Duodenal mucosa (tissue), 2 donors: ENCODE measurements around the gene SRPK1.
"Not testable (repeated sequence)": the region's sequence is repeated elsewhere in the genome, so short reads cannot be mapped to it uniquely, and the experiment has no call there.

Source experiments
- H3K27ac ChIP-seq: one replicate; pipeline ENCODE4 v1.7.0; 2013; ENCODE audit warnings: low read depth, low read length
- H3K27me3 ChIP-seq, 2 donors: one replicate each; pipeline ENCODE4 v1.7.0; 2013; ENCODE audit warnings: low read length in 2 of 2, control low read depth in 1 of 2; ENCODE audit not compliant: insufficient read depth in 2 of 2, control insufficient read depth in 1 of 2
- H3K36me3 ChIP-seq, 2 donors: one replicate each; pipeline ENCODE4 v1.7.0; 2013; ENCODE audit warnings: low read length in 2 of 2, control low read depth in 1 of 2; ENCODE audit not compliant: insufficient read depth in 2 of 2, control insufficient read depth in 1 of 2
- H3K4me1 ChIP-seq, 2 donors: one replicate each; pipeline ENCODE4 v1.7.0; 2013; ENCODE audit warnings: low read length in 2 of 2, control low read depth in 1 of 2; ENCODE audit not compliant: insufficient read depth in 2 of 2, control insufficient read depth in 1 of 2
- H3K4me3 ChIP-seq, 2 donors: one replicate each; pipeline ENCODE4 v1.7.0; 2013; ENCODE audit warnings: low read length in 2 of 2, low read depth in 1 of 2
- H3K9ac ChIP-seq, 2 donors: one replicate each; pipeline ENCODE4 v1.7.0; 2013; ENCODE audit warnings: low read length in 2 of 2, low read depth in 1 of 2
- H3K9me3 ChIP-seq, 2 donors: one replicate each; pipeline ENCODE4 v1.7.0; 2013; ENCODE audit warnings: low read length in 2 of 2, control low read depth in 1 of 2; ENCODE audit not compliant: control insufficient read depth in 1 of 2

SRPK1 gene

DNA sequence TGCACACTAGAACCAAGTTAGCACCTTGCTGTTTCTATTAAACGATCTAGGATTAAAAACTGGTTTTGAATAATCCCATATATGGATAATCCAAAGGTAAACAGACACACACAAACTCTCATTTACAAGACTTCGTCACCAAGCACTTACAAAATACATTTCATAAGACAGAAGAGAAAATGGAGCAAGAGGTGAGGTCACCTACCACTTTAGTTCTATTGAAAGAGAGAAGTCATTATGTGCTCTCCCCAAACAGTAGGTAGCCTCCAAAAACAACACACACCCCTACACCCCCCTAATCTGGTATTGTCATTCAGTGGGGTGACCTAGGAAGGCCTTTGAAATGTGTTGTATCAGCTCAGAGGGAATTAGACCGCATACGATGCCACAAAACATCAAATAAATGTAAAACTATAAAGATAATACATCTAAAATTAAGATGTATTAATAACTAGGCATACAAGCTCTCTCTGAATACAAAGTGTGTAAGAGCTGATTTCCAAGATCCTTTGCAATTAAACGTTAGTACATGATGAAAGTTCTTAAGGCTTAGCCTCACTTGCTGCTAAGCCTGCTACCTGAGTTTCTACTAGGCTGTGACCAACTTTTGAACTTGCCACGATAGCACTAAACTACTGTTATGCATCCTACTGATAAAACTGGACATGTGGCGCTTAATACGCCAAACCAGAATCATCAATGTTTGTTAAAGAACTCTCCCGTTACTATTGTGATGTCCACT lies 1.6 kb downstream of the SRPK1 start:
- Histone ChIP-seq H3K4me3 (peak overlapping the region; percentile 87 to 99), H3K36me3 (peaks cover 0 to 9% of the 10 kb centered on the region in 2 donors), H3K27me3 (no peaks in the 10 kb centered on the region), H3K9ac (peak overlapping the region; percentile 71 to 92), H3K4me1 (peaks cover 24 to 31% of the 10 kb centered on the region in 2 donors), H3K9me3 (no peaks in the 10 kb centered on the region), H3K27ac (no peak overlapping the region)

GRCh38 chr6:35916893-35917292 lies 4.0 kb downstream of the SRPK1 start:
- not testable (repeated sequence) for H3K9ac ChIP-seq, H3K9me3 ChIP-seq, H3K4me3 ChIP-seq, H3K27me3 ChIP-seq, H3K27ac ChIP-seq
- H3K36me3 ChIP-seq: peaks cover 0 to 21% of the 10 kb centered on the region in 2 donors
- H3K4me1 ChIP-seq: peaks cover 15 to 27% of the 10 kb centered on the region in 2 donors

DNA sequence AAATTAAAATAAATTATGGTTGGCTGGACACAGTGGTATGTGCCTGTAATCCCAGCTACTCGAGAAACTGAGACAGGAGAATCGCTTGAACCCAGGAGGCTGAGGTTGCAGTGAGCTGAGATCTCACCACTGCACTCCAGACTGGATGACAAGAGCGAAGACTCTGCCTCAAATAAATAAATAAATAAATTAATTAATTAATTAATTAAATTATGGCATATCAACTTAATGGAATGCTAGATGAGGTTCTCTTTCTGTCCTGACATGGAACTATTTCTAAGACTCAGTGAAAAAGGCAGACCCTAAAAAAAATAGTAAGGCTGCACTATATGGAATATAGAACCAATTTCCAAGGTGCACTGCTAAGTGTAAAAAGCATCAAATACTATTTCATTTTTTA lies 4.8 kb downstream of the SRPK1 start:
- Histone ChIP-seq H3K9me3 (peaks cover 0 to 2% of the 10 kb centered on the region in 2 donors), H3K4me3 (no peak overlapping the region), H3K36me3 (peaks cover 0 to 24% of the 10 kb centered on the region in 2 donors), H3K4me1 (peaks cover 11 to 23% of the 10 kb centered on the region in 2 donors), H3K27me3 (no peaks in the 10 kb centered on the region), H3K9ac (no peak overlapping the region), H3K27ac (no peak overlapping the region)

DNA sequence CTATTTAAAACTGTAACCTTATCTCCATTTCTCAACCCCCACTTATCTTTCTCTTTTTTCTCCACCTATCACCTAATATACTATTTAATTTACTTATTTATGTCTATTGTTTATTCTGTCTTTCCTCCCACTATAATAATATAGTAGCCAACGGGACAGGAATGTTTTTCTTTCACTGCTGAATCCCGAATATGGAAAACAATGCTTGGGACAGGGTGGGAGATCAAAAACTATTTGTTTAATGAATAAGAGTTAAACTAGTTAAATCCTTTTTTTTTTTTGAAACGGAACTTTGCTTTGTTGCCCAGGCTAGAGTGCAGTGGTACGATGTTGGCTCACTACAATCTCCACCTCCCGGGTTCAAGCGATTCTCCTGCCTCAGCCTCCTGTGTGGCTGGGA lies 6.4 kb downstream of the SRPK1 start:
- no peaks in the 10 kb centered on the region for H3K27me3 ChIP-seq
- H3K36me3 ChIP-seq: peaks cover 0 to 37% of the 10 kb centered on the region in 2 donors
- H3K4me1 ChIP-seq: peaks cover 11 to 21% of the 10 kb centered on the region in 2 donors
- H3K9me3 ChIP-seq: peaks cover 0 to 13% of the 10 kb centered on the region in 2 donors
- no peak overlapping the region for H3K27ac ChIP-seq
- no peak overlapping the region for H3K4me3 ChIP-seq
- no peak overlapping the region for H3K9ac ChIP-seq

GRCh38 chr6:35911871-35912653 lies 8.8 kb downstream of the SRPK1 start:
- Histone ChIP-seq H3K9ac (no peak overlapping the region), H3K36me3 (peaks cover 0 to 53% of the 10 kb centered on the region in 2 donors), H3K27ac (no peak overlapping the region), H3K4me3 (no peak overlapping the region), H3K4me1 (peaks cover under 1% of the 10 kb centered on the region in 2 donors), H3K9me3 (peaks cover 0 to 23% of the 10 kb centered on the region in 2 donors), H3K27me3 (no peaks in the 10 kb centered on the region)

DNA sequence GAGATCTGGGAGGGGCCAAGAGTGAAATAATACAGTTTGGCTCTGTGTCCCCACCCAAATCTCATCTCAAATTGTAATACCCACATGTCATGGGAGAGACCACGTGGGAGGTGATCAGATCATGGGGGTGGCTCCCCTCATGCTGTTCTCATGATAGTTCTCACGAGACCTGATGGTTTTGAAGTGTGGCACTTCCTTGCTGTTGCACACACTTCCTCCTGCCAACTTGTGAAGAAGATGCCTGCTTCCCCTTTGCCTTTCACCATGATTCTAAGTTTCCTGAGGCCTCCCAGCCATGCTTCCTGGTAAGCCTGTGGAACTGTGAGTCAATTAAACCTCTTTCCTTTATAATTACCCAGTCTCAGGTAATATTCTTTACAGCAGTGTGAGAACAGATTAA lies 11.3 kb downstream of the SRPK1 start:
- peaks cover 0 to 23% of the 10 kb centered on the region in 2 donors for H3K9me3 ChIP-seq
- not testable (repeated sequence) for H3K4me3 ChIP-seq, H3K4me1 ChIP-seq, H3K9ac ChIP-seq, H3K27ac ChIP-seq, H3K27me3 ChIP-seq
- peaks cover 0 to 45% of the 10 kb centered on the region in 2 donors for H3K36me3 ChIP-seq

- peaks cover 3 to 48% of the 10 kb centered on the region in 2 donors for H3K36me3 ChIP-seq
These were observed 12.0 kb downstream of the SRPK1 start for GRCh38 chr6:35908753-35909401.

GRCh38 chr6:35907750-35908149 lies 13.1 kb downstream of the SRPK1 start:
- no peak overlapping the region for H3K9ac ChIP-seq
- H3K9me3 ChIP-seq: peaks cover 0 to 23% of the 10 kb centered on the region in 2 donors
- H3K4me3 ChIP-seq: no peak overlapping the region
- peaks cover 3 to 47% of the 10 kb centered on the region in 2 donors for H3K36me3 ChIP-seq
- H3K27me3 ChIP-seq: no peaks in the 10 kb centered on the region
- no peak overlapping the region for H3K27ac ChIP-seq
- H3K4me1 ChIP-seq: no peaks in the 10 kb centered on the region

More at GRCh38 chr6:35908753-35909401, 12.0 kb downstream of the SRPK1 start:
- not testable (repeated sequence) for H3K9ac ChIP-seq, H3K4me3 ChIP-seq, H3K27ac ChIP-seq, H3K27me3 ChIP-seq, H3K4me1 ChIP-seq
- peaks cover 0 to 23% of the 10 kb centered on the region in 2 donors for H3K9me3 ChIP-seq

DNA sequence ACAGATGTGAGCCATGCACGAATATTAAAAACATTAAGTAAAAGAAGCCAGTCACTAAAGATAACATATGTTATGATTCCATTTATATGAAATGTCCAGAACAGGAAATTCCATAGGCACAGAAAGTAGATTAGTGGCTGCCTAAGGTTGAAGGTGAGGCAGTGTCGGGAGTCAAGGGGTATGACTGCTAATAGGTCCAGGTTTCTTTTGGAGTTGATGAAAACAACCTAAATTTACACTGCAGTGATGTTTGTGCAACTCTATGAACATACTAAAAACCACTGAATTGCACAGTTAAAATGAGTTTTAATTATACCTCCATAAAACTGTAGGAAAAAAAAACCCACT lies 14.4 kb downstream of the SRPK1 start:
- Histone ChIP-seq H3K4me1 (no peaks in the 10 kb centered on the region), H3K27ac (no peak overlapping the region), H3K27me3 (no peaks in the 10 kb centered on the region), H3K36me3 (peaks cover 3 to 36% of the 10 kb centered on the region in 2 donors), H3K4me3 (no peak overlapping the region), H3K9ac (no peak overlapping the region), H3K9me3 (peaks cover 0 to 23% of the 10 kb centered on the region in 2 donors)
